Astrocyte (in vitro differentiated cells and primary cell): ENCODE data around the gene PGP.

Experiments
- EZH2 ChIP-seq: IDR thresholded peaks from 2 replicates; pipeline ENCODE4 v1.6.1; 2012; ENCODE audit warnings: mild to moderate bottlenecking, low read length, inconsistent platforms; ENCODE audit not compliant: insufficient read depth
- TF ChIP-seq, protein P1 (sequence below): IDR thresholded peaks from 2 replicates; pipeline ENCODE4 v1.5.1; 2011; ENCODE audit warnings: low read depth, mild to moderate bottlenecking, inconsistent platforms, low read length, moderate library complexity; ENCODE audit not compliant: insufficient read depth

DNA sequence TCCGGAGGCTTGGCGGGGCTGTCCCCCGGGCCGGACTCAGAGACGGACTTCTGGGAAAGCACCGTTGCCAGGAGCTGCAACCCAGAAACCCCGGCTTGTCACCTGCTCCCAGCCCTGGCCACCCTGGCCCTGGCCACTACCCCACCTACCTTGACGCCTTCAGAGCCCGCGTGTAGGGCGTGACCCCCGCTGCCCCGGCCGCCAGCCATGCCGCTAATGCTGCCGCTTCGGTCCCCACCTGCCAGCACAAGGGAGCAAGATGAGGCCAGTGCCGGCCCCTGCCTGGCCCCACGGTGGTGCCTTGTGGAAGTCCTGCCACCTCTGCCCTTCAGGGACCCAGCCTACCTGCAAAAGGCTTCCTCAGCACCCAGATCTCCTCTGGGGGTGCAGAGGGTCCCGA lies 29.7 kb downstream of the PGP start:
- TF ChIP-seq, protein P1, sequence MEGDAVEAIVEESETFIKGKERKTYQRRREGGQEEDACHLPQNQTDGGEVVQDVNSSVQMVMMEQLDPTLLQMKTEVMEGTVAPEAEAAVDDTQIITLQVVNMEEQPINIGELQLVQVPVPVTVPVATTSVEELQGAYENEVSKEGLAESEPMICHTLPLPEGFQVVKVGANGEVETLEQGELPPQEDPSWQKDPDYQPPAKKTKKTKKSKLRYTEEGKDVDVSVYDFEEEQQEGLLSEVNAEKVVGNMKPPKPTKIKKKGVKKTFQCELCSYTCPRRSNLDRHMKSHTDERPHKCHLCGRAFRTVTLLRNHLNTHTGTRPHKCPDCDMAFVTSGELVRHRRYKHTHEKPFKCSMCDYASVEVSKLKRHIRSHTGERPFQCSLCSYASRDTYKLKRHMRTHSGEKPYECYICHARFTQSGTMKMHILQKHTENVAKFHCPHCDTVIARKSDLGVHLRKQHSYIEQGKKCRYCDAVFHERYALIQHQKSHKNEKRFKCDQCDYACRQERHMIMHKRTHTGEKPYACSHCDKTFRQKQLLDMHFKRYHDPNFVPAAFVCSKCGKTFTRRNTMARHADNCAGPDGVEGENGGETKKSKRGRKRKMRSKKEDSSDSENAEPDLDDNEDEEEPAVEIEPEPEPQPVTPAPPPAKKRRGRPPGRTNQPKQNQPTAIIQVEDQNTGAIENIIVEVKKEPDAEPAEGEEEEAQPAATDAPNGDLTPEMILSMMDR, result no peak
- no peak for TF ChIP-seq EZH2
